Upper lobe of right lung (tissue), 1 donor: ENCODE data around the gene PLCB1. TPM values are rescaled to one million over a fixed set of nuclear protein-coding genes. Genes with fewer than 3 reads are reported as not detected.

ENCODE experiments used
- ATAC-seq: fragments of 200-7000 bp; cut with Tn5 transposase; one replicate; pipeline ENCODE4 v1.9.1; 2020; ENCODE audit warnings: mild to moderate bottlenecking, moderate library complexity
- DNase-seq: peaks from one replicate; pipeline ENCODE4 v3.0.0-alpha.2; 2020
- H3K27ac ChIP-seq: fragments of 200-600 bp; one replicate; pipeline ENCODE4 v1.8.0; 2022
- H3K27me3 ChIP-seq: fragments of 200-600 bp; one replicate; pipeline ENCODE4 v1.8.0; 2022; ENCODE audit warnings: mild to moderate bottlenecking
- H3K36me3 ChIP-seq: fragments of 200-600 bp; one replicate; pipeline ENCODE4 v1.8.0; 2022
- H3K4me1 ChIP-seq: fragments of 200-600 bp; one replicate; pipeline ENCODE4 v1.8.0; 2022
- H3K4me3 ChIP-seq: fragments of 200-600 bp; one replicate; pipeline ENCODE4 v1.8.0; 2022; ENCODE audit warnings: mild to moderate bottlenecking
- H3K9me3 ChIP-seq: fragments of 200-600 bp; one replicate; pipeline ENCODE4 v1.8.0; 2022
- intact Hi-C: fragments of 100-400 bp; cut with DNase I; formaldehyde crosslinking; loops from one replicate; pipeline ENCODE4 v1.11.0; 2022
- total RNA-seq: library from RNA; stranded (reverse); fragmentation: NEBNext Ultra II Directional; extraction: Animal tissue kit (Norgen Biotek cat#: 25700); gene quantifications from one replicate; pipeline ENCODE4 v1.2.1, GENCODE V29; 2021
- TF ChIP-seq, protein P1 (sequence below): fragments of 200-600 bp; IDR thresholded peaks from one replicate; pipeline ENCODE4 v1.8.0; 2022; ENCODE audit warnings: antibody characterized with exemption
- donor health status: DM: no; HTN: yes; CAD: no; lungs with severe emphysema.

The PLCB1 gene
- total RNA-seq, 1 donor from 2014 or later = 12.4 TPM

DNA sequence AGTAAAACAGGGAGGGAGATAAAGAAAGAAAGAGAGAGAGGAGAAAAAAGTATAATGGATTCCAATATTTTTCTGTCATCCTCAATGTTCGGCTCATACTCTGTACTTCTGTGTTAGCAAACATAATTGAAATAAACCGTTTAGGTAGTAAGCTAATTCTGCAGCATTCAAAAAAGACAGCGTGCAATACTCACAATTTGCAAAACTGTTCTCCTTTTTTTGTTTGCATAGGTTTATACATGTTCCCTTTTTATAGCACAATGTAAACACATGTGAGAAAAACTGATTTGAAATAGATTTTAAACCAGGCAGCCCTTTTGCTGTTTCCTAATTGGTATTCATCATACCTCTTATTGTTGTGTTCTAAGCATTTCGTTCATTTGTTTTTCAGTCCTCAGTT lies 188.9 kb downstream of the PLCB1 start:
- Histone ChIP-seq H3K4me1 (no peaks in the 10 kb centered on the region), H3K4me3 (no peak overlapping the region), H3K27ac (no peak overlapping the region), H3K27me3 (no peaks in the 10 kb centered on the region), H3K36me3 (no peaks in the 10 kb centered on the region), H3K9me3 (no peaks in the 10 kb centered on the region)
- TF ChIP-seq, protein P1, sequence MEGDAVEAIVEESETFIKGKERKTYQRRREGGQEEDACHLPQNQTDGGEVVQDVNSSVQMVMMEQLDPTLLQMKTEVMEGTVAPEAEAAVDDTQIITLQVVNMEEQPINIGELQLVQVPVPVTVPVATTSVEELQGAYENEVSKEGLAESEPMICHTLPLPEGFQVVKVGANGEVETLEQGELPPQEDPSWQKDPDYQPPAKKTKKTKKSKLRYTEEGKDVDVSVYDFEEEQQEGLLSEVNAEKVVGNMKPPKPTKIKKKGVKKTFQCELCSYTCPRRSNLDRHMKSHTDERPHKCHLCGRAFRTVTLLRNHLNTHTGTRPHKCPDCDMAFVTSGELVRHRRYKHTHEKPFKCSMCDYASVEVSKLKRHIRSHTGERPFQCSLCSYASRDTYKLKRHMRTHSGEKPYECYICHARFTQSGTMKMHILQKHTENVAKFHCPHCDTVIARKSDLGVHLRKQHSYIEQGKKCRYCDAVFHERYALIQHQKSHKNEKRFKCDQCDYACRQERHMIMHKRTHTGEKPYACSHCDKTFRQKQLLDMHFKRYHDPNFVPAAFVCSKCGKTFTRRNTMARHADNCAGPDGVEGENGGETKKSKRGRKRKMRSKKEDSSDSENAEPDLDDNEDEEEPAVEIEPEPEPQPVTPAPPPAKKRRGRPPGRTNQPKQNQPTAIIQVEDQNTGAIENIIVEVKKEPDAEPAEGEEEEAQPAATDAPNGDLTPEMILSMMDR = no peak
- intact Hi-C loops = no loop called here
- DNase-seq (no peak), ATAC-seq (no peak)

DNA sequence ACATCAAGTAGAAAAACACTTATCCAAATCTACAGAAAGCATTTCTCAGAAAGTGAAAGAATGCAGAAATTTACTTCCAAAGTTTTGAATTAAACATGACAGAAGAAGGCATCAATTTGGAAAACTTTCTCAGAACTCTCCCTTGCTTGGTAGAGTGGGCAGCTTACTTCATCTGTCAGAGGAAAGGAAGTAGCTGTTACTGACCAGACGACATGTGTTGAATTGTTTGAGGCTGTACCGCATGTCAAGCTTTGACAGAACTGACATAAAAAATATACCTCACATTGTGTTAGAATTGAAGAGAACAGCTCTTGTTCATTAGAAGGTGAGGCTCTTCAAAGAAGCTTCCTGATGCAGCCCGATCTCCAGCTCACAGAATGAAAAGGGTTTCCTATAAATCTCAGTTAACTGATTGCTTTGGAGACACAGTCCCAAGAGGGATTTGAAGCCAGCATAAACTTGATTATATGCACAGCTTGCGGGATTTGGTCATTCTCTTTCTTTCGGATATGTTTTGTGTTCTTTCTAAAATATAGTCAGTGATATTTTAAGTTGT lies 190.7 kb downstream of the PLCB1 start:
- TF ChIP-seq, protein P1 = no peak
- intact Hi-C loops = no loop called here
- Histone ChIP-seq H3K4me1 (no peaks in the 10 kb centered on the region), H3K4me3 (no peak overlapping the region), H3K9me3 (no peaks in the 10 kb centered on the region), H3K27me3 (no peaks in the 10 kb centered on the region), H3K36me3 (no peaks in the 10 kb centered on the region), H3K27ac (no peak overlapping the region)
- no peak for ATAC-seq
- DNase-seq = no peak

DNA sequence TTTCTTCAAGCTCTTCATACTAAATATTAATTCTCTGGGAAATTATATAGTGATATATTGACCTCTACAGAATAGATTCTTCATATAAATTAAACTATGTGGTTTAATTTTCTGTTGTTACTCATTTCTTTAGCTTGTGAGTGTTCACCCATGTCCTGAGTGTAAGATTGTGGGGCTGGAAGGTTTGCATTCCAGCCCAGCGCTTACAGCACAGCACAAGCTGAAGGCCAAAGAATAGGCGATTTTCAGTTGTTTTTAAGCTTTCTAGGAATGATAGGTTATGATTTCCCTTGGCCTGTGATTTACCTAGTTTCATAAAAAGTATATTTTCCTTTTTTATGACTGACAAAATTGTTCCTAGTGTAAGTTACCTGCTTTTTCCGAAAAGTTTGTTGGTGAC lies 194.1 kb downstream of the PLCB1 start:
- H3K36me3 ChIP-seq = no peaks in the 10 kb centered on the region
- no peak overlapping the region for H3K4me3 ChIP-seq
- no peak for DNase-seq
- no peaks in the 10 kb centered on the region for H3K4me1 ChIP-seq
- intact Hi-C loops = no loop called here
- TF ChIP-seq, protein P1 = no peak
- ATAC-seq = no peak
- no peak overlapping the region for H3K27ac ChIP-seq
- no peaks in the 10 kb centered on the region for H3K9me3 ChIP-seq
- H3K27me3 ChIP-seq = no peaks in the 10 kb centered on the region

DNA sequence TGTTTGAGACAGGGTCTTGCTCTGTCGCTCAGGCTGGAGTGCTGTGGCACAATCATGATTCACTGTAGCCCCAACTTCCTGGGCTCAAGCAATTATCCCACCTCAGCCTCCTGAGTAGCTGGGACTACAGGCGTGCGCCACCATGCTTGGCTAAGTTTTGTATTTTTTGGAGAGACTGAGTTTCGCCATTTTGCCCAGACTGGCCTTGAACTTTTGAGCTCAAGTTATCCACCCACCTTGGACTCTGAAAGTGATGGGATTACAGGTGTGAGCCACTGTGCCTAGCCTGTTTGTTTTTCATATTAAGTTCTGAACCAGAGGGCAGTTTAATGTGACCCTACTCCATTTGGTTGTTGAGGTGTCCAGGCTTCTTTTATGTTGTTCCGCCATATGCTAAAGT lies 194.8 kb downstream of the PLCB1 start:
- DNase-seq = no peak
- intact Hi-C loops = no loop called here
- no peak for ATAC-seq
- Histone ChIP-seq H3K27ac (no peak overlapping the region), H3K4me3 (no peak overlapping the region), H3K4me1 (no peaks in the 10 kb centered on the region), H3K9me3 (no peaks in the 10 kb centered on the region), H3K36me3 (no peaks in the 10 kb centered on the region), H3K27me3 (no peaks in the 10 kb centered on the region)
- TF ChIP-seq, protein P1 = no peak

DNA sequence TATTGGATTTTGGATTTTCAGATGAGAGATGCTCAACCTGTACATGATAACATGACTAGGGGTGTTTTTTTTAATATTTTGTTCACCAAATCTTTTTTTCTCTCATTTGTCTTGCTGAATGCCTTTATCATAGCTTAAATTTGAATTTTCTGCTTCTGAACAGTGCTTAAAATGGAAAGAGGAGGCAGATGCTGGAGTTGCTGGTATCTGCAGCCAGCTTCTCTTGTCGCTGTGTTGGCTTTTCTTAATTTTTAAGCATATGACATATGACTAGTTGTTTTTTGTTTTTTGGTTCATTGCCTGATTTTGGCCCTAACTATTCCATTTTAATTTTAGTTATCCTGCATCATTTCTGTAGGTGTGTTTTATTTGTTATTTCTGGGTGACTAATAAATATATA lies 196.1 kb downstream of the PLCB1 start:
- no peaks in the 10 kb centered on the region for H3K9me3 ChIP-seq
- H3K27me3 ChIP-seq = no peaks in the 10 kb centered on the region
- TF ChIP-seq, protein P1 = no peak
- H3K4me3 ChIP-seq = no peak overlapping the region
- H3K36me3 ChIP-seq = no peaks in the 10 kb centered on the region
- no peak for DNase-seq
- no peak for ATAC-seq
- H3K4me1 ChIP-seq = no peaks in the 10 kb centered on the region
- intact Hi-C loops = no loop called here
- no peak overlapping the region for H3K27ac ChIP-seq

DNA sequence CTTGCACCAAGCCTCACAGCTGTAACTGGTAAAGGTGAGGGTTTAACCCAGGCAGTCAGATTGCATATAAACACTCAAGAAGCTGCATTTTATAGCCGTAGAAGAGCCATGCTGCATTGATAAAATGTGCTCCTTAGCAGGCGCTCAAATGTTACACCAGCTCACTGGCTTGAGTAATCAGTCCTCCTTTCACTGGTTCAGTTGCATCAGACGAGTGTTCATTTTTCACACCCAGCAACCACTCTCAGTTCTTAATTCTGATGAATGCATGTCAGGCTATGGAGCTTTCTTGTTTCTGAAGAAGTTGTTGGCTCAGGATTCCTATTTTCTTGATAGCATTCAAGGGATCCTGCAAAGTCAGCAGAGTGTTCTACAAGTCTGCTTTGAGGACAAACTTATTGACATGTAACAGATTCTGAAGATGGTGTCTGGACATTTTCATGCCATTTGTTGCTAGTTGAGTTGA lies 198.3 kb downstream of the PLCB1 start:
- no peaks in the 10 kb centered on the region for H3K4me1 ChIP-seq
- DNase-seq (no peak), ATAC-seq (peak; percentile 49)
- TF ChIP-seq, protein P1 = no peak
- no peaks in the 10 kb centered on the region for H3K36me3 ChIP-seq
- H3K9me3 ChIP-seq = no peaks in the 10 kb centered on the region
- no peak overlapping the region for H3K27ac ChIP-seq
- intact Hi-C loops = no loop called here
- H3K4me3 ChIP-seq = no peak overlapping the region
- H3K27me3 ChIP-seq = no peaks in the 10 kb centered on the region
